ENCODE measurements around the gene LZTR1.
"Not testable (repeated sequence)": the region's sequence is repeated elsewhere in the genome, so short reads cannot be mapped to it uniquely, and the experiment has no call there.

The LZTR1 gene

DNA sequence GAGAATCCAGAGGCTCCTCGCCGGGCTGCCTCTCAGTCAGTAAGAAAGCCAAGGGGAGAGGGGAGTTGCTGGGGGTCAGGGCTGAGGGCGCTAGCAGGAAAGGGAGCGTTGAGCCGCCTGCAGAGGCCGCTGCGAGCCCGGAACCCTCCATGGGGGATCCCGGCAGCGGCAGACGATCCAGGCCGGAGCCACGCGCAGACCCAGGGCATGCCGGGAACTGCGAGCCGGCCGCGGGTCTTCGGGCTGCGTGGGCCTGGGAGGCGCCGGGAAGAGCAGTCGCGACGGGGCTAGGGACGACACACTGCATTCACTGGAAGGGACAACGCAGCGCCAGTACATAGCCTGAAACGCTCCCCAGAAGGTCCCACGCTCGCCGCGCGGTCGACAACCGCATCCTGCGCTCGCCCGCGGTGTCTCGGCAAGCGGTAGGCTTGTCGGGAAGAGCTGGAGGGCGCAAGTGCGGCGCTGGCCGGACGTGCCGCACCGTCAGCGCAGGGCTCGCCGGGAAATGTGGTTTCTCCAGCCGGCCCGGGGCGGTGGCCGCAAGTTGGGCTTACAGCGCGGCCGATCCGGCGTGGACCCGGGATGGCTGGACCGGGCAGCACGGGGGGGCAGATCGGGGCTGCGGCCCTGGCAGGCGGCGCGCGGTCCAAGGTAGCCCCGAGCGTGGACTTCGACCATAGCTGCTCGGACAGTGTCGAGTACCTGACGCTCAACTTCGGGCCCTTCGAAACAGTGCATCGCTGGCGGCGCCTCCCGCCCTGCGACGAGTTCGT, at the start of gene LZTR1:
Gene LZTR1, plus strand, starts transcription at position 511 of the 776 bp plus-strand sequence. Its CDS starts 75 bp downstream, at position 586.
- peak; percentile 66 for TF ChIP-seq CTCF (IDR thresholded peaks at IDR 0.05; ENCODE audit: low read depth, low read length, missing control alignments)
- no peak for DNase-seq (ENCODE audit: extremely low read depth, low read depth)
- H3K4me3 ChIP-seq (replicated peaks; ENCODE audit: low read depth, low read length): peak within 1 kb of the TSS; percentile 90

DNA sequence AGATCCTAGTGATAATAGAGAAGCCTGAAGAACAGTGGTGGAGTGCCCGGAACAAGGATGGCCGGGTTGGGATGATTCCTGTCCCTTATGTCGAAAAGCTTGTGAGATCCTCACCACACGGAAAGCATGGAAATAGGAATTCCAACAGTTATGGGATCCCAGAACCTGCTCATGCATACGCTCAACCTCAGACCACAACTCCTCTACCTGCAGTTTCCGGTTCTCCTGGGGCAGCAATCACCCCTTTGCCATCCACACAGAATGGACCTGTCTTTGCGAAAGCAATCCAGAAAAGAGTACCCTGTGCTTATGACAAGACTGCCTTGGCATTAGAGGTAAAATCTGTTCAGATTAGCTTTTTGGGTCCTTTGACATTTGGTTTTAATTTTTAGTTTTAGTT, 48.2 kb upstream of the LZTR1 start:
- TF ChIP-seq CTCF (IDR thresholded peaks at IDR 0.05; ENCODE audit: low read depth, low read length, missing control alignments): no peak
- no peak for DNase-seq (ENCODE audit: extremely low read depth, low read depth)
- H3K4me3 ChIP-seq (replicated peaks; ENCODE audit: low read depth, low read length): no peak overlapping the region

DNA sequence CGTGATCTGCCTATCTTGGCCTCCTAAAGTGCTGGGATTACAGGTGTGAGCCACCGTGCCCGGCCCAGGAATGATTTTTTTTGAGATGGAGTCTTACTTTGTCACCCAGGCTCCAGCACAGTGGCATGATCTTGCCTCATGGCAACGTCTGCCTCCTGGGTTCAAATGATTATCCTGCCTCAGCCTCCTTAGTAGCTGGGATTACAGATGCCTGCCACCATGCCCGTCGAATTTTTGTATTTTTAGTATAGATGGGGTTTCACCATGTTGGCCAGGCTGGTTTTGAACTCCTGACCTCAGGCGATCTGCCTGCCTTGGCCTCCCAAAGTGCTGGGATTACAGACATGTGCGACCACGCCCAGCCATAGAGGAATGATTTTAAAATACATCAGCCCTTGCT, 47.0 kb upstream of the LZTR1 start:
- H3K4me3 ChIP-seq (replicated peaks; ENCODE audit: low read depth, low read length); DNase-seq (ENCODE audit: extremely low read depth, low read depth): not testable (repeated sequence)

DNA sequence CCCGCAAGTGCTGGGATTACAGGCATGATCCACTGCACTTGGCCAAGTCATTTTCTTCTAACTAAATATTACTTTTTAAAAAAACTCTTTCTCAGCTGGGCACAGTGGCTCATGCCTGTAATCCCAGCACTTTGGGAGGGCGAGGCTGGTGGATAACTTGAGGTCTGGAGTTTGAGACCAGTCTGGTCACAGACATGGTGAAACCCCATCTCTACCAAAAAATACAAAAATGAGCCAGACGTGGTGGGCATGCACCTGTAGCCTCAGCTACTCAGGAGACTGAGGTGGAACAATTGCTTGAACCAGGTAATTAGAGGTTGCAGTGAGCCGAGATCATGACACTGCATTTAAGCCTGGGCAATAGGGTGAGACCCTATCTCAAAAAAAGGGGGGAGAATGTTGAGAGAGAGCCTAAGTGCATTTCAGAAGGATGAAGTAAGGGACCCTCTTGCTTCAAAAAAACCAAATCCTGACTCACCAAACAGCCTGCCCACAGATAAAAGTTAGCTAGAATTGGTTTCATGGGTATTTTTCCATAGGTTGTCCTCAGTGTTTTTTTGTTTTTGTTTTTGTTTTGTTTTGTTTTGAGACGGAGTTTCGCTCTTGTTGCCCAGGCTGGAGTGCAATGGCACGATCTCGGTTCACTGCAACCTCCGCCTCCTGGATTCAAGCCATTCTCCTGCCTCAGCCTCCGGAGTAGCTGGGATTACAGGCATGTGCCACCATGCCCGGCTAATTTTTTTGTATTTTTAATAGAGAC, 46.1 kb upstream of the LZTR1 start:
- H3K4me3 ChIP-seq (replicated peaks; ENCODE audit: low read depth, low read length); DNase-seq (ENCODE audit: extremely low read depth, low read depth): not testable (repeated sequence)

DNA sequence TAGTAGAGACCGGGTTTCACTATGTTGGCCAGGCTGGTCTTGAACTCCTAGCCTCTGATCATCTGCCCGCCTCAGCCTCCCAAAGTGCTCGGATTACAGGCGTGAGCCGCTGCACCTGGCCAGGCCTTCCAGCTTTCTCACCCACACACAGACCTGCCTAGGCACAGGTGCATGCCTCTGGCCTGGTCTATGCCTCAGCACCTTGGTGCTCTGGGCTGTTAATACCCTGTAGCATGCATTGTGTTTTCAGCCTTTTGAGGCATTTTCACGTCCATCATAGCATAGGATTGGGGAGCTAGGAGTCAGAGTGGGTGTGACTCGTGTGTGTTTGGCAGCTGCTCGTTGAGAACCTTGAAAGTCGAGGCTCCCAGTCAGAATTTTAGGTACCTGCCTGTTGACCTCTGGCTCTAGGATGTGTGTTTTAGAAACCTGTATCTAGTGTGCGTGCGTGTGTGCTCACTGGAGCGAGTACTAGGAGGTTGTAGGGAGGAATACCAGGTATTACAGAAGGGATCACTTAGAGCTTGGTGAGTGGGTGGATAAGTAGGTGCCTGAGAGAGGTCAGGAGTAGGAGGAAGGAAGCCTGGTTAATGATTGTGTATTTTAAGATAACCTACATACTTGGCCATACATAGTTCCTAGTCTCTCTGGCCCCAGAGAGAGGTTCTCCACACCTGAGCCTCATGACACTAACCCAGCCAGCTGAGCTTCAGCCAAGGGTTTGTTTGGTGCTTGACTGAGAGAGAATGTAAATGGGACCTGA, 44.9 kb upstream of the LZTR1 start:
- no peak overlapping the region for H3K4me3 ChIP-seq (replicated peaks; ENCODE audit: low read depth, low read length)
- TF ChIP-seq CTCF (IDR thresholded peaks at IDR 0.05; ENCODE audit: low read depth, low read length, missing control alignments): no peak
- DNase-seq (ENCODE audit: extremely low read depth, low read depth): no peak

DNA sequence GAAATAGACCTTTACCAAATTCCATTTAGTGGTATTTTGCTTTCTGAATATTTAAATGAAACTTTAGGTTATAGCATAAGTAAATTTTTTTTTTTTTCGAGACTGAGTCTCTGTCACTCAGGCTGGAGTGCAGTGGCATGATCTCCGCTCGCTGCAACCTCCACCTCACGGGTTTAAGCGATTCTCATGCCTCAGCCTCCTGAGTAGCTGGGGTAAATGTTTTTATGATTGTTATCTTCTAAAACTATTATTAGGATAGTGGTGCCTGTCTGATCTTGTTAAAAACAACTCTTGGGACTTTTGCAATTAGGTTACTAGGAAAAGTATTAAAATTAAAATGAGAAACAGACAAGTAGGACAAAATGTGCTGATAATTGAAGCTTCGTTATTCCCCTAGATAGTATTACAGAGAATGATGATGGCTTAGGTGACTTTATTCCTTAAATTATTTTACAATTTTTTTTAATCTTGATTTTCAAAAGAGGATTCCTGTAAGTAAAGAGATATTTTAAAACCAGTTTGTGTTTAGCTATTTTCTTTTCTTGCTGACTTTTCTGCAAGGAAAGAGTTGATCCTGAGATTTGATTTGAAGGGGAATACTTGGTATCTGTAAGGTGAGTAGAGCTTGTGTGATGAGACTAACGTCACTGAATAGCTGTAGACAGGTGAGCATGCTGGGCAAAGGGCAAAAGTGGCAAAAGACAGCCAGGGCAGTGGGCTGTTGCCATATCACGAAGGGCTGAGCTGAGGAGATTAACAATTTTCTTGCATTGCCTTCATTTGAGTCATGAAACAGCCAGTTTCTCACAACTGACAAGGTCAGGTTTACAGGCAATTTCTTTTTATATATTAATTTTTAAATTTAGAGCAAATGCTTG, 44.1 kb upstream of the LZTR1 start:
- DNase-seq (ENCODE audit: extremely low read depth, low read depth): no peak
- H3K4me3 ChIP-seq (replicated peaks; ENCODE audit: low read depth, low read length): no peak overlapping the region
- no peak for TF ChIP-seq CTCF (IDR thresholded peaks at IDR 0.05; ENCODE audit: low read depth, low read length, missing control alignments)

GRCh38 chr22:20939457-20940185, 42.5 kb upstream of the LZTR1 start:
- not testable (repeated sequence) for DNase-seq (ENCODE audit: extremely low read depth, low read depth); H3K4me3 ChIP-seq (replicated peaks; ENCODE audit: low read depth, low read length)
